GM08714 (cell line): ENCODE results near the gene WDR31.

ENCODE experiments used
- H3K4me3 ChIP-seq: fragments of 200-500 bp; sonication (Bioruptor generic); 2 replicates; pipeline ENCODE4 v1.5.1; 2014; ENCODE audit warnings: mild to moderate bottlenecking, low read length, inconsistent platforms
- ZNF274 ChIP-seq: IDR thresholded peaks from 2 replicates; pipeline ENCODE4 v1.6.1; 2012; ENCODE audit warnings: mild to moderate bottlenecking, low read depth, low read length

The WDR31 gene

DNA sequence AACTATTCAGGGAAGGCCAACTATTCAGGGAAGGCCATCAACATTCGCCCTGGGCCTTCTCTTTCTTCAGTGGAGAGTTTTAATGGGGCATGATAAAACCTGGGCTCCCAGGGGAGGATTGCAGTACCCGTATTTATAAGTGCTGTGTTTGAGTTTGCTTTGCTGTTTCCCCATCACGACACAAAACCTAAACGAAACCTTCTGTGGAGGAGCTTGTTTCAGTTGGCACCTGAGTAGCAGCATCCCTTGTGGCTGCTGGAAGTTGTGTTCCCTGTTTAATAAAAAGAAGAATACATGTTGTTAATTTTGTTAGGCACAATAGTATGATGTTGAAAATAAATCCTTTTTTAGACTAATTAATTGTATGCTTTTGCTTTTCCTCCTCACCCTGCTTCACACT is 8.3 kb downstream of the WDR31 start:
- no peak overlapping the region for H3K4me3 ChIP-seq
- no peak for TF ChIP-seq ZNF274

DNA sequence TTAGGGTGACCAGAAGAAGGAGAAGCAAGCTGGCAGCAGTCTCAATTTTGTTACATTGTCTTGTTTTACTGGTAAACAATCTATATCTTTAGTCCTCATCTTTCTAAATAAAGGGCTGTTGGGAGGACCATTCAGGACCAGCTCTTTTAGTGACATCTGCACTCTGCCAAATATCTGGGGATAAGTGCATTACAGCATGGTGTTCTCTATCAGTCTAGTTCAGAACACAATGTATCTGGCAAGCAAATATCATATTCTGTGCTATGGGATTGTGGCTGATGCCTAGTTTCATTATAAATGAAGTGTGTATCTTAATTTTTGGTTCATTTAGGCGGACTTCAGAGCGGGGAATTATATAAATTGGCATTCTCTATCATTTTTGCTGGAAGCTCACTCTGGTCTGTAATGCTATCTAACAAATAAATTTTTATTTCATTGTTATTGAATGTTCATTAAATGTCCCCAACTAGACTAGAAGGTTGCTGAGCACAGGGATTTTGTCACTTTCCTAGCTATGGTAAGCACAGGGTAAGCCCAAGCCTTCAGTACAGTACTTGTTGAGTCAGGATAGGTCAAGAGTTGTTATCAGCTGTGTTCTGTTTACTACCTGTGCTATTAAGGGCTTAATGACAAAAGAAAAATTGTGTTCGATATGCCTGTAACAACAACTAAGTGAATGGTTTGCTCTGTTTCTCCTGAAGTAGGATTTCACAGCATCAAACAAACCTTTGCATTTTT is 11.9 kb downstream of the WDR31 start:
- no peak overlapping the region for H3K4me3 ChIP-seq
- TF ChIP-seq ZNF274: no peak

DNA sequence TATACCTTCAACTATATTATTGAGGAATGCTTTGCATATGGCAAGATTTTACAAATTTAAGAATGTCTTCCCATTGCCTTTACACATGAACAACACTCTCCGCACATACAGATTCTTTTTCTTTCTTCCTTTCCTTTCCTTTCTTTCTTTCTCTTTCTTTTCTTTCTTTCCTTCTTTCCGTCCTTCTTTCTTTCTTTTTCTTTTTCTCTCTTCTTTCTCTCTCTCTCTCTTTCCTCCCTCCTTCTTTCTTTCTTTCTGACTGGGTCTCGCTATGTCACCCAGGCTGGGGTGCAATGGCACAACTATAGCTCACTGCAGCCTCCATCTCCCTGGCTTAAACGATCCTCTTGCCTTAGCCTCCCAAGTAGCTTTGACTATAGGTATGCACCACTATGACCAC is 13.8 kb downstream of the WDR31 start:
- no peak for TF ChIP-seq ZNF274
- H3K4me3 ChIP-seq: no peak overlapping the region

DNA sequence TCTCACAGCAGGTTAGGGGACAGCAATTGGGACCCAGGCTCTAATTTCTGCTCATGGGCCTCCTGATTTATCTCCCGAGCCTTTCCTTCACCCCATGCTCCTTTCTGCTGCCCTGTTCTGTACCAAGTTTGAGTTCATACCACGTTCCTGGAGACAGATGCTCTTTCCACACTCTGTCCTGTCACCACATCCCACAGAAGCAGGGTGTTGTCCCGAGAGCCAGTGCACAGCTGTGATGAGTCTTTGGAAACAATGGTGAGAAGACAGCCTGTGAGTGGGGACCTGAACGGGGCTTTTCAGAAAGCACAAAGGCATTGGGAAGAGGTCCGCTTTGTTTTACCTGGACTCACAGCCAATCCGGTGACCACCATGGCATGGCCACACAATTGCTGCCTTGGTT is 17.4 kb downstream of the WDR31 start:
- no peak overlapping the region for H3K4me3 ChIP-seq

DNA sequence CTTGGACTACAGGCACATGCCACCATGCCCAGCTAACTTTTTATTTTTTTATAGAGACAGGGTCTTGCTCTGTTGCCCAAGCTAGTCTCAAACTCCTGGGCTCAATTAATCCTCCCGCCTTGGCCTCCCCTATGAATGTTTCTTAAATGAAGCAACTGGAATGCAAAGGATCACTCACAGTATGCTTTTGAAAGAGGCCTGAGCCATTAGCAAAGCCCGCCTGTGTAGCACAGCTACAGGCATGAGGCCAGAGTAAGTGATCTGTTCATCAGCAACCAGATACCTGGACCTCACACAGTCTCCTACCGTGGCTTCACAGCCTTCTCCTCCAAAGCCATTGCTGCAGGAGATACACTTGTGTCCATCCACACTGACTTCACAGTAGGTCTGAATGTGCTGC is 20.0 kb downstream of the WDR31 start:
- H3K4me3 ChIP-seq: no peak overlapping the region
- TF ChIP-seq ZNF274: no peak

More for the DNA sequence above, 17.4 kb downstream of the WDR31 start:
- TF ChIP-seq ZNF274: no peak

DNA sequence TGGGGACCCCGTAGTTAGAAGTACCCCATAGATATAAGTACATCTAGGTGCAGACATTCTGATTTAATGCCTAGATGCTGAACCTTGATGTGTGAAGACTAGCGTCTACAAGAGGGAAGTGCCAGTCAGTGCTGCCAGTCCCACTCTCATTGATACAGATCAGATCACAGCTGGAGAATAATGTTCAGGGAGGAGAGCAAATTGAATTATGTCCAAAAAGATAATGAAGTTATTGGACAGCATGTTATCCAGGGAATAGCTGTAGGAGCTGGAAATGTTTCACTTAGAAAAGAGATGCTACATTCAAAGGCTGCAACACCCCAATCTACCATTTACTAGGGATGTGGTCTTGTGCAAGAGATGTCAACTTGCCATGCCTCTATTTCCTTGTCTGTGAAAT is 21.0 kb downstream of the WDR31 start:
- no peak overlapping the region for H3K4me3 ChIP-seq
- TF ChIP-seq ZNF274: no peak

DNA sequence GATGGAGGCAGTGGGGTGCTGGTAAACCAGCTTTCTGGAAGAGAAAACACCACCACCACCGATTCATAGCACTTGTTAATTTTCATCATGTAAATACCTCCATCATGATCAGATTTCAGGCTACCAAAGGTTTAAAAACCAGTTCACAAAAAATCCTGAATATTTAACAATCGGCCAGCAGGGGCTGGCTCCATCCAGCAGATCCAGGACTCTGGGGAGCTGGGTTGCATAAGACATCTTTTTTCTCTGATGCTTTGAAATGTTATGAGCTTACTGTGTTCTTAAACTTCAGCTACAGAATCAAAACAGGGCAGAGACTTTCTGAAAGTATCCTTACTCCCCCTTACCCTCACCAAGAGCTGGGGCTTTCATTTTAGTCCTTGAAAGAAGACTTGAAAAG is 22.3 kb downstream of the WDR31 start:
- no peak overlapping the region for H3K4me3 ChIP-seq
- no peak for TF ChIP-seq ZNF274

DNA sequence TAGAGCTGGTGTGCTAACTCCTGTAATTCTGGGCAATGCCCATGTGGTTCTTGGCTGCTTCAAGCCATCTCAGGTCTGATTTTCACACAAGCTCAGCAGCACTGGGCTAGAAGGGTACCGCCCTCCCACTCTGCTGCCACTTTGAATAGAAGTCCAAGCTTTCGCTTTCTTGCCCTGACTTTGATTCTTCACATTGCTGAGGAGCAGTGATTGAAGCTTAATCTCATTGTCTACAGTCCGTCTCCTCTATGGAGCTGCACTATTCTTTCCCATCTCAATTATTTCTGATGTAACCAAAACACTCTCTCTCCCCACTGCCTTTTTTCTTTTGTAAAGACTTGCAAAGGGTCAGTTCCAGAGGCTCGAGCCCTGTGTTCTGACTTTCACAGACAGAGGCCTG is 24.0 kb downstream of the WDR31 start:
- H3K4me3 ChIP-seq: no peak overlapping the region
- no peak for TF ChIP-seq ZNF274

DNA sequence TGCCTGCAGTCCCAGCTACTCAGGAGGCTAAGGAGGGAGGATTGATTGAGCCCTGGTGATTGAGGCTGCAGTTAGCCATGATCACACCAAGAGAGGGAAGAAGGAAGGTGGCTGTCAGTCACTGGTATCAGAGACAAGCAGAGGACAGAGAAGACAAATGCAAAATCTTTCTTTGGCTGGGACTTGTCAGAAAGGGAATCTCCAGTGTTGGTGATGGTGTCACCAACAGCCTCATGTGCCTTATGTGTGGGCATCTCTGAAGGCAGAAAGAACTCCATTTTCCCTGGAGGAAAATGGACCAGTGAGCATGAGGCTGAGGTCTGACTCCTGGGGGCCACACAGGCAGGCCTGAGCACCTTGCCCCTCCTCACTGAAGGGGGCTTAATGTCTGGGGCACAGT is 24.8 kb downstream of the WDR31 start:
- H3K4me3 ChIP-seq: no peak overlapping the region
- TF ChIP-seq ZNF274: no peak

DNA sequence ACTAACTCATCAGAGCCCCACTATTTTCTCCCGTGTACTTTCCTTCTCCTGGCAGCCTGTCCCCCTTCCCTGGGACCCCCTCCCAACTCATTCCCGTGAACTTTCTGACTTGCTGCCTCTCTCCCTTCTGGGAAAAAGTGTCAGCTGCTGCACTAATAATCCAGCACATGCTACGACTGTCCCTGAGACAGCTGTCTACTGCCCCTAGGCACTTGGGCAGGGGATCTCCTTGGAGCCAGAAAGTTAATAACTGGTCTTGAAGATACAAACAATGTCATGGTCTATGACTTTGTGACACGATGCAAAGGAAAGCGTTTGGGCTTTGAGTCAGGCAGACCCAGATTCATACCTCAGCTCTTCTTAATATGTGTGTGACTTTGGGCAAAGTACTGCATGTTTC is 26.8 kb downstream of the WDR31 start:
- no peak overlapping the region for H3K4me3 ChIP-seq
- no peak for TF ChIP-seq ZNF274

DNA sequence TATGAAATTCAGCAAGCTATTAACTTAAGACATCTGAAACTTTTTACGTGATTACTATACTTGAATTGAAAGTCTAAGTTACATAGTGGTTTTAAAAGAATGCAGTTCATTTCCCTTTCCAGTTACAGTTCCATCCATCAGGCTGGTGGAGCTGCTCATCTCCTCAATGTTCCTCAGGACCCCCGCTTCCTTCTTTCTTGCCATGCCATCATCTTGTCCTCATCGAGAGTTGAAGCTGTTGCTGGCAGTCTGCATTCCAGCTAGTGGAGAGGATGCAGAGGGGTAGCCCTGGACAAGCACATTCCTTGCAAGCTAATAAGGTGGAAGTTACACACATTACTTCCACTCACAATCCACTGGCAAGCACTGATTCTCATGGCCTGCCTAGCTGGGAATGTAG is 28.1 kb downstream of the WDR31 start:
- no peak overlapping the region for H3K4me3 ChIP-seq
- no peak for TF ChIP-seq ZNF274

DNA sequence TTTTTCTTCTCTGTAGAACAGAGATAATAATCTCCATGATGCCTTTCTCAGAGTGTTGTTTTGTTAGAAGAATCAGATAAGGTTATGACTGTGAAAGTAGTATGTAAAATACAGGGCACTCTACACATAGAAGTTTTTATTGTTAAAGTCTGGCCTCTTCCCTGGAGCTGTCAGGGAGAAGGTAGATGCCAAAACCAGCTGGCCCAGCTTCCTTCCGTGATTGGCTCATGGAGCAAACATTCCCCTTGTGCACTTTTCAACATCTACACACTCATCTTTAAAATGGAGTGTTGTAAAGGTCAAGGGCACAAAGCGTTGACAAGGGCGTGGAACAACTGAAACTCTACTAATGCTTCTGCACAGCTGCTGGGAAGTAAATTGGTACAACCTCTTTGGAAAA is 29.5 kb downstream of the WDR31 start:
- H3K4me3 ChIP-seq: no peak overlapping the region
- TF ChIP-seq ZNF274: no peak

DNA sequence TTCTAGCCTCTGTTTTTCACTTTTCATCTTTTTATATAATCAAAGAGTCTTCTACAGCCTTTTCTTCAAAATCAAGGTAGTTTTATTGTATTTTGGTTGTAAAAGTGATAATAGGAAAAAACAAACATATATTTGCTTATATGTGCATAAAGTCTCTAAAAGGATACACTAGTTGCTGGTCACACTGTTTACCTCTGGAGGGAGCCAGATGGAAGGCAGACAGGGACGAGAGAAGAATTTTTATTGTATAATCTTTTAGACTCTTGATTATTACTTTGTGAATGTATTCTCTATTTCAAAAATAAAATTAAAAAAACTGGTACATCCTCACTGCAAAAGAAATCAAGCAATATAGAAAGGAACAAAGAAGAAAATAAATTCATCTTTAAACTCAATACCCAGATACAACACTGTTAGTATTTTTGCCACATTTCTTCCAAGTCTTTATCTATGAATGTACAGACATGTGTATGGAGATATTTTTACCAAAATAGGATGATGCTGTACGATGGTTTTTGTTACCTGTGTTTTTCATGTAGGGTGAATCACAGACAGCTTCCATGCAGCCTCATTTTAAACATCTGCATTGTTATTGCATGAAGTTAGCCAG is 30.8 kb downstream of the WDR31 start:
- H3K4me3 ChIP-seq: no peak overlapping the region
- TF ChIP-seq ZNF274: no peak

DNA sequence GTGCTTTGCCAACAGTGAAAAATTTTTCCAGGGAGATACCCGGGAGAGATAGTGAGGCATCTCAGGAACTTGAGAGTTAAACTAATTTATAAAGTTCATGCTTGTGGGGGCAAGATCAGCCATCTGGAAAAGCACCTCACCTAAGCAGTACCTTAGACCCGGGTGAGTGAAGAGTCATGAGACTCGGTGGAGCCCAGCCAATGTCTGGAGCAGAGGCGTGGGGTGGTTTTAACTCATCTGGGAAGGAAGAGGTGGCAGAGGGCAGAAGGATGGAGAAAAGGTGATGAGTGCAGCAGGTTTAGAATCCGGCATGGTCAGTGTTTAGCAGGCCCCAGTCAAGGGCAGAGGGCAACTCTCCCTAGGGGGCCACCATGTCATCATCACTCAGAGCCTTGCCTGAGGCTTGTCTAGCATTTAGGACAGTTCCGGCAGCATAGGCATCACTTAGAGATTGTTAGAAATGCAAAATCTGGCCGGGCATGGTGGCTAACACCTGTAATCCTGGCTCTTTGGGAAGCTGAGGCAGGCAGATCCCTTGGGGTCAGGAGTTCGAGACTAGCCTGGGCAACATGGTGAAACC is 32.6 kb downstream of the WDR31 start:
- no peak for TF ChIP-seq ZNF274
- no peak overlapping the region for H3K4me3 ChIP-seq

DNA sequence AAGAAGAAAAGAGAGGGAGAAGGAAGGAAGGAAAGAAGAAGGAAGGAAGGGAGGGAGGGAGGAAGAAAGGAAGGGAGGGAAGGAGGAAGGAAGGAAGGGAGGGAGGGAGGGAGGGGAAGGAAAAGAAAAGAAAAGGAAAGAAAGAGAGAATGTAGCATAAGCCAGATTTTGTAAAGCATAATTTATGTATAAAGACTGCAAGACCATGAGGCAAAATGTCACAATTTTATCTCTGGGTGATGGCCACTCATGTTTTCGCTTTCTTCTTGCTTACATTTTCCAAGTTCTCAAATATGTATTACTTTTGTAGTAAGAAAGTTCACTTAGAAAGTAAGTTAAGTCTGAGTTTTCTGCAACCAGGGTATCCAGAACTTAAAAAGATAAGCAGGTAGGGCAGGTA is 33.5 kb downstream of the WDR31 start:
- no peak overlapping the region for H3K4me3 ChIP-seq
- TF ChIP-seq ZNF274: no peak
